ENCODE measurements around the gene SMAD4. TPM values are rescaled to one million over a fixed set of nuclear protein-coding genes. Genes with fewer than 3 reads are reported as not detected.

SMAD4 gene
- total and polyA plus RNA-seq, 2 of the 8 experiments (the other 6 are each of a cell fraction or from before 2014, with no cell fraction given): 86.5 to 139 TPM

DNA sequence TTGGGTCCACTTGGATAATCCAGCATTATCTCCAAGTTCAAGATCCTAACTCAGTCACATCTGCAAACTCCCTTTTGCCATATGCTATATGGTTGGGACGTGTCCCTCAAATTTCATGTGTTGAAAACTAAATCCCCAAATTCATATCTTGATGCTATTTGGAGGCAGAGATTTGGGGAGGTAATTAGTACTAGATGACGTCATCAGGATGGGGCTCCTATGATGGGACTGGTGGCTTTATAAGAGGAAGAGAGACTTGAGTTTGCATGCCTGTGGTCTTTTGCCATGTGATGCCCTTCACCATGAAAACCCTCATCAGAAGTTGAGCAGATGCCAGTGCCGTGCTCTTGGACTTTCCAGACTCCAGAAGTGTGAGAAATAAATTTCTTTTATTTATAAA is 16.8 kb upstream of the SMAD4 start:
- Histone ChIP-seq H3K79me1 (ENCODE audit: low read depth, low read length) (no peaks in the 10 kb centered on the region), H3K18ac (ENCODE audit: extremely low read depth, low read length) (no peak overlapping the region), H3K4ac (replicated peaks; ENCODE audit: insufficient read length, low read depth, low read length) (no peak overlapping the region), H3K27ac (ENCODE audit: low read depth, low read length) (no peak overlapping the region), H2AFZ (ENCODE audit: low read length) (no peak overlapping the region), H2BK120ac (replicated peaks; ENCODE audit: low read depth, low read length) (no peak overlapping the region), H3K27me3 (replicated peaks in 1 of 4; ENCODE audit: control insufficient read depth in 3 of 4, extremely low read depth in 1 of 4, insufficient read depth in 3 of 4, low read length in 3 of 4) (no peaks in the 10 kb centered on the region), H3K14ac (ENCODE audit: insufficient read length) (no peak overlapping the region), H3K4me1 (replicated peaks in 1 of 4; ENCODE audit: control insufficient read depth in 3 of 4, insufficient read depth in 4 of 4, low read length in 3 of 4) (peaks cover 4 to 17% (median 9%) of the 10 kb centered on the region in 4 experiments), H2BK20ac (ENCODE audit: low read length) (no peak overlapping the region), H3K9ac (replicated peaks in 1 of 4; ENCODE audit: extremely low read depth in 1 of 4, low read depth in 3 of 4, low read length in 3 of 4) (no peak overlapping the region), H4K91ac (replicated peaks; ENCODE audit: insufficient read length, low read length) (no peak overlapping the region), H3K36me3 (ENCODE audit: control insufficient read depth in 2 of 4, insufficient read depth in 4 of 4, low read length in 3 of 4) (no peaks in the 10 kb centered on the region), H3K4me3 (ENCODE audit: extremely low read depth in 1 of 4, insufficient read depth in 2 of 4, low read depth in 3 of 4, low read length in 4 of 4) (no peak overlapping the region), H3K23ac (ENCODE audit: insufficient read length) (no peak overlapping the region), H3K23me2 (ENCODE audit: low read depth, low read length) (no peaks in the 10 kb centered on the region; the same call in 1 of the 2 replicates), H2BK15ac (ENCODE audit: low read length) (no peak overlapping the region), H3K79me2 (ENCODE audit: control insufficient read depth in 1 of 2, insufficient read depth in 2 of 2, low read length in 2 of 2) (no peaks in the 10 kb centered on the region), H3K56ac (replicated peaks; ENCODE audit: insufficient read length, low read depth, low read length) (no peak overlapping the region), H3K9me3 (ENCODE audit: insufficient read depth in 2 of 2, low read depth in 1 of 2, low read length in 1 of 2) (no peaks in the 10 kb centered on the region), H4K8ac (ENCODE audit: extremely low read depth, insufficient read depth, low read length) (no peak overlapping the region), H2AK5ac (ENCODE audit: low read depth, low read length) (no peak overlapping the region), H4K20me1 (replicated peaks in 1 of 2; ENCODE audit: control insufficient read depth in 1 of 2, insufficient read depth in 2 of 2, low read length in 2 of 2) (no peaks in the 10 kb centered on the region), H3K4me2 (ENCODE audit: insufficient read depth in 1 of 2, low read depth in 2 of 2, low read length in 2 of 2) (no peak overlapping the region), H4K5ac (ENCODE audit: insufficient read length, low read depth, low read length) (no peak overlapping the region), H2BK12ac (ENCODE audit: low read depth, low read length) (no peak overlapping the region), H2BK5ac (ENCODE audit: low read depth, low read length) (no peak overlapping the region)
- CTCF ChIA-PET (ENCODE audit: partially characterized antibody): no interaction called here
- POLR2A ChIA-PET (ENCODE audit: partially characterized antibody): no interaction called here
- no peak for TF ChIP-seq NANOG (IDR thresholded peaks at IDR 0.05; ENCODE audit: insufficient read depth, low read depth, low read length, poor library complexity, severe bottlenecking)
- no peak for TF ChIP-seq GABPA (IDR thresholded peaks at IDR 0.05; ENCODE audit: borderline replicate concordance, insufficient read depth, low read length)
- no peak for TF ChIP-seq CBX8 (IDR thresholded peaks at IDR 0.05; ENCODE audit: borderline replicate concordance, low read depth, low read length)
- no peak for TF ChIP-seq BCL11A (IDR thresholded peaks at IDR 0.05; ENCODE audit: low read depth in 2 of 2, low read length in 2 of 2)
- no peak for TF ChIP-seq GTF2F1 (IDR thresholded peaks at IDR 0.05; ENCODE audit: borderline replicate concordance, low read depth, low read length)
- no peak for TF ChIP-seq SUZ12 (IDR thresholded peaks at IDR 0.05; ENCODE audit: low read length)
- TF ChIP-seq MAFK (IDR thresholded peaks at IDR 0.05; ENCODE audit: low read depth, low read length): no peak
- DNase-seq (ENCODE audit: low read depth in 1 of 2, low spot score in 2 of 2) (no peak), FAIRE-seq (no peak)
- WGBS, 2 experiments (ENCODE audit: extremely low coverage in 1 of 2, insufficient coverage in 1 of 2, insufficient read length in 1 of 2, insufficient replicate concordance in 2 of 2, low coverage in 1 of 2, low lambda C conversion rate in 2 of 2, missing lambda C conversion rate in 1 of 2): 91% methylated on average over 3 of the region's 3 CpGs; no CpG with 5 or more reads in 1 of the 2 experiments

Measured in H1 (cell line).